Spleen (tissue), 11 donors: ENCODE results near the gene KRT77. TPM values are rescaled to one million over a fixed set of nuclear protein-coding genes. Genes with fewer than 3 reads are reported as not detected.

ENCODE experiments used
- DNase-seq: peaks from one replicate; pipeline ENCODE4 v3.0.0-alpha.2; 2020
- H3K27ac ChIP-seq, 8 donors: fragments of 200-600 bp; sonication (generic) in 7 of 8; 1 replicate in 4 of 8; 2 replicates in 4 of 8; pipeline versions ENCODE4 v1.5.0 to v1.8.0; 2016 to 2021; ENCODE audit warnings: inconsistent platforms in 4 of 8, mild to moderate bottlenecking in 4 of 8, moderate library complexity in 1 of 8
- H3K27me3 ChIP-seq, 7 donors: fragments of 200-600 bp; sonication (generic) in 6 of 7; replicated peaks in 1 of 7; 1 replicate in 4 of 7; 2 replicates in 3 of 7; pipeline versions ENCODE4 v1.5.0 to v1.8.0; 2016 to 2021; ENCODE audit warnings: inconsistent platforms in 3 of 7, mild to moderate bottlenecking in 1 of 7
- H3K36me3 ChIP-seq, 6 donors: fragments of 200-600 bp; sonication (generic) in 5 of 6; 1 replicate in 4 of 6; 2 replicates in 2 of 6; pipeline versions ENCODE4 v1.5.0 to v1.8.0; 2016 to 2021; ENCODE audit warnings: inconsistent platforms in 2 of 6
- H3K4me1 ChIP-seq, 6 donors: fragments of 200-600 bp; sonication (generic) in 5 of 6; 1 replicate in 3 of 6; 2 replicates in 3 of 6; pipeline versions ENCODE4 v1.5.0 to v1.8.0; 2016 to 2021; ENCODE audit warnings: inconsistent platforms in 3 of 6
- H3K4me3 ChIP-seq, 8 donors: fragments of 200-600 bp; sonication (generic) in 7 of 8; 1 replicate in 4 of 8; 2 replicates in 4 of 8; pipeline versions ENCODE4 v1.5.0 to v1.8.0; 2016 to 2021; ENCODE audit warnings: inconsistent platforms in 4 of 8, mild to moderate bottlenecking in 4 of 8, moderate library complexity in 2 of 8
- H3K9me3 ChIP-seq, 8 donors: fragments of 200-600 bp; sonication (generic) in 7 of 8; 1 replicate in 4 of 8; 2 replicates in 4 of 8; pipeline versions ENCODE4 v1.5.0 to v1.8.0; 2016 to 2021; ENCODE audit warnings: inconsistent platforms in 4 of 8
- CTCF ChIP-seq, 11 experiments: fragments of 200-600 bp in 7 of 11; fragments of 450-650 bp in 4 of 11; sonication (generic) in 4 of 11; IDR thresholded peaks in 8 of 11; conservative IDR thresholded peaks in 3 of 11; 1 replicate in 7 of 11; 2 replicates in 4 of 11; pipeline versions ENCODE4 v1.4.0 to v1.8.0; 2016 to 2021; ENCODE audit warnings: antibody characterized with exemption in 11 of 11, inconsistent platforms in 4 of 11, mild to moderate bottlenecking in 1 of 11
- POLR2A ChIP-seq, 3 donors: fragments of 450-650 bp; IDR thresholded peaks; one replicate each; pipeline ENCODE4 v1.5.1; 2017; ENCODE audit warnings: antibody characterized with exemption in 3 of 3, mild to moderate bottlenecking in 1 of 3
- POLR2AphosphoS5 ChIP-seq, 3 donors: sonication (generic); formaldehyde crosslinking; IDR thresholded peaks; one replicate each; pipeline ENCODE4 v1.5.1; 2017; ENCODE audit warnings: antibody characterized with exemption in 3 of 3
- WGBS, 5 donors: extraction: QIAGEN DNeasy Blood & Tissue Kit in 3 of 5; methylation state at CpG; one replicate each; pipeline versions ENCODE4 v1.1.5 to v1.1.7; 2013 to 2018; 5-methylcytosine and 5-hydroxymethylcytosine counted together
- intact Hi-C: fragments of 100-400 bp; cut with DNase I; formaldehyde crosslinking; loops from one replicate; pipeline ENCODE4 v1.15.0; 2023; ENCODE audit warnings: low total_unique reads
- polyA plus RNA-seq, 3 donors: library from polyadenylated mRNA; stranded (reverse); fragments of 200-250 nt; gene quantifications; one replicate each; pipeline ENCODE4 v1.2.1, GENCODE V29; 2013
- total RNA-seq, 7 donors: library from RNA; depleted of rRNA in 3 of 7; stranded (reverse); fragments of >200 nt in 3 of 7; fragmentation: NEBNext Ultra II Directional in 4 of 7; extraction: Animal tissue kit (Norgen Biotek cat#: 25700) in 4 of 7; gene quantifications; one replicate each; pipeline versions ENCODE4 v1.1.0 to v1.2.1, GENCODE V29; 2016 to 2021
- donor health status: healthy with polysubstance abuse.
- donor health status: DM: no; HTN: no; CAD: no; lungs with moderate emphysema.
- donor health status: DM: no; HTN: no; CAD: no.
- donor health status: Bipolar disorder and iron deficiency.
- donor health status: healthy.
- donor health status: DM: no; HTN: no; CAD: no.
- donor health status: DM: yes; HTN: yes; CAD: no.

The KRT77 gene
- total and polyA plus RNA-seq, 10 donors = 0.03 TPM; not detected in 9

DNA sequence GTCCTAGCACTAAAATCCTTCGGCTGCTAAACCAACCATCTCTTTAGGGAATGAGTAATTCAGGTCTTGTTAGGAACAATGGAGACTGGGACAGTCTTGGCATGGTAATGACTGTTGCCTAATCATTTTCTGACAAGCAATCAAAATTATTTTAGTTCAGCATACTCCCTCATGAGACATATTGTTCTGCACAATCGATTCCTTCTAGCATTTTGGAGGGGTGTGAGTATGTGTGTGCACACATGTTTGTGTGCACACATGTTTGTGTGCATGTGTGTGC is 21.0 kb downstream of the KRT77 start:
- H3K27me3 ChIP-seq = peaks cover 0 to 28% (median 0%) of the 10 kb centered on the region in 7 donors
- H3K4me1 ChIP-seq = no peaks in the 10 kb centered on the region
- WGBS, 5 donors = 52 to 86% (median 76%) methylated on average over 2 of the region's 2 CpGs
- no peaks in the 10 kb centered on the region for H3K36me3 ChIP-seq
- no peak overlapping the region for H3K4me3 ChIP-seq
- TF ChIP-seq POLR2AphosphoS5 (IDR thresholded peaks at IDR 0.05) (no peak), POLR2A (IDR thresholded peaks at IDR 0.05) (no peak), CTCF (IDR thresholded peaks at IDR 0.05 in 8 of 11, conservative IDR thresholded peaks at IDR 0.05 in 3 of 11) (no peak)
- no peaks in the 10 kb centered on the region for H3K9me3 ChIP-seq
- DNase-seq = no peak
- H3K27ac ChIP-seq = no peak overlapping the region
- intact Hi-C loops = no loop called here

GRCh38 chr12:52681526-52682380 is 21.6 kb downstream of the KRT77 start:
- Histone ChIP-seq H3K27me3 (peaks cover 0 to 23% (median 0%) of the 10 kb centered on the region in 7 donors), H3K27ac (no peak overlapping the region), H3K4me1 (no peaks in the 10 kb centered on the region), H3K9me3 (no peaks in the 10 kb centered on the region), H3K4me3 (no peak overlapping the region), H3K36me3 (no peaks in the 10 kb centered on the region)
- no peak for DNase-seq
- intact Hi-C loops = no loop called here
- WGBS, 5 donors = 55 to 69% (median 62%) methylated on average over 12 of the region's 12 CpGs
- TF ChIP-seq POLR2AphosphoS5 (IDR thresholded peaks at IDR 0.05) = no peak
- no peak for TF ChIP-seq POLR2A (IDR thresholded peaks at IDR 0.05)
- no peak for TF ChIP-seq CTCF (IDR thresholded peaks at IDR 0.05 in 8 of 11, conservative IDR thresholded peaks at IDR 0.05 in 3 of 11)

GRCh38 chr12:52680363-52680762 is 23.0 kb downstream of the KRT77 start, which contains the start of gene KRT1:
Gene KRT1, minus strand, starts transcription at chr12:52680407. Its CDS starts 59 bp downstream, at chr12:52680348.
- Histone ChIP-seq H3K36me3 (no peaks in the 10 kb centered on the region), H3K27ac (no peak within 1 kb of the TSS), H3K9me3 (no peaks in the 10 kb centered on the region), H3K27me3 (peaks cover 0 to 13% (median 0%) of the 10 kb centered on the region in 7 donors), H3K4me3 (no peak within 1 kb of the TSS), H3K4me1 (no peaks in the 10 kb centered on the region)
- 91 to 95% (median 92%) methylated on average over 3 of the region's 3 CpGs for WGBS, 5 donors
- DNase-seq = no peak
- intact Hi-C loops = no loop called here
- no peak for TF ChIP-seq CTCF (IDR thresholded peaks at IDR 0.05 in 8 of 11, conservative IDR thresholded peaks at IDR 0.05 in 3 of 11)
- no peak for TF ChIP-seq POLR2A (IDR thresholded peaks at IDR 0.05)
- TF ChIP-seq POLR2AphosphoS5 (IDR thresholded peaks at IDR 0.05) = no peak

DNA sequence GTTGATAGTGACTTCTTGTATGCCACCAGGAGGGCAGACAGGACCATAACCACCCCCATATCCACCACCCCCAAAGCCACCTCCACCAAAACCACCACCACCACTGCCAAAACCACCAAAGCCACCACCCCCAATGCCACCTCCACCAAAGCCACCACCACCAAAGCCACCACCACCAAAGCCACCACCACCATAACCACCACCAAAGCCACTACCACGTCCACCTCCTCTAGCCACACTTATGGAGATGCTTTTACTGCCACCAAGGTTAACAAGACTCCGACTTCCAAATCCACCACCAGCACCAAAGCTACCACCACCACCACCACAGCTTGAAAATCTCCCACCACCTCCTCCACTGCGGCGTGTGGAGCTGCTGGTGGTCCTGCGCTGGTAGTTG is 23.4 kb downstream of the KRT77 start:
- DNase-seq = no peak
- H3K9me3 ChIP-seq = no peaks in the 10 kb centered on the region
- H3K27ac ChIP-seq = no peak overlapping the region
- peaks cover 0 to 13% (median 0%) of the 10 kb centered on the region in 7 donors for H3K27me3 ChIP-seq
- no peaks in the 10 kb centered on the region for H3K36me3 ChIP-seq
- intact Hi-C loops = no loop called here
- 81 to 92% (median 88%) methylated on average over 5 of the region's 5 CpGs for WGBS, 5 donors
- no peaks in the 10 kb centered on the region for H3K4me1 ChIP-seq
- no peak overlapping the region for H3K4me3 ChIP-seq
- TF ChIP-seq POLR2A (IDR thresholded peaks at IDR 0.05) = no peak
- no peak for TF ChIP-seq POLR2AphosphoS5 (IDR thresholded peaks at IDR 0.05)
- no peak for TF ChIP-seq CTCF (IDR thresholded peaks at IDR 0.05 in 8 of 11, conservative IDR thresholded peaks at IDR 0.05 in 3 of 11)
